ENCODE data around the gene PRR15L.
"Not testable (repeated sequence)": the region's sequence is repeated elsewhere in the genome, so short reads cannot be mapped to it uniquely, and the experiment has no call there.

The PRR15L gene

GRCh38 chr17:47988445-47988844, 30.8 kb upstream of the PRR15L start:
- DNase-seq (ENCODE audit: low spot score), result not testable (repeated sequence)

- no peak for DNase-seq (ENCODE audit: low spot score)
Measured at GRCh38 chr17:47987240-47987835, 29.7 kb upstream of the PRR15L start.

- no peak for DNase-seq (ENCODE audit: low spot score)
Measured at GRCh38 chr17:47986520-47986919, 28.8 kb upstream of the PRR15L start.

- DNase-seq (ENCODE audit: low spot score), result no peak
Measured at GRCh38 chr17:47983492-47984223, 26.0 kb upstream of the PRR15L start.

GRCh38 chr17:47982645-47983390, 25.1 kb upstream of the PRR15L start:
- peak; percentile 38 for DNase-seq (ENCODE audit: low spot score)

- no peak for DNase-seq (ENCODE audit: low spot score)
Measured at GRCh38 chr17:47982091-47982617, 24.5 kb upstream of the PRR15L start.

- DNase-seq (ENCODE audit: low spot score), result no peak
Measured at GRCh38 chr17:47981462-47981861, 23.8 kb upstream of the PRR15L start.

- DNase-seq (ENCODE audit: low spot score), result no peak
Measured at GRCh38 chr17:47980541-47980940, 22.9 kb upstream of the PRR15L start.

GRCh38 chr17:47978324-47978723, 20.6 kb upstream of the PRR15L start:
- DNase-seq (ENCODE audit: low spot score), result no peak

GRCh38 chr17:47975823-47976205, 18.1 kb upstream of the PRR15L start:
- no peak for DNase-seq (ENCODE audit: low spot score)

- DNase-seq (ENCODE audit: low spot score), result no peak
Measured at GRCh38 chr17:47975189-47975822, 17.6 kb upstream of the PRR15L start.

- DNase-seq (ENCODE audit: low spot score), result no peak
Measured at GRCh38 chr17:47973541-47973940, 15.9 kb upstream of the PRR15L start.

GRCh38 chr17:47970725-47971499, 13.2 kb upstream of the PRR15L start, which contains the start of gene CDK5RAP3:
CDK5RAP3 (plus strand) TSS chr17:47971113; CDS start chr17:47971147, 34 bp downstream.
- DNase-seq (ENCODE audit: low spot score), result peak; percentile 99

GRCh38 chr17:47969930-47970724, 12.4 kb upstream of the PRR15L start:
- no peak for DNase-seq (ENCODE audit: low spot score)

- DNase-seq (ENCODE audit: low spot score), result no peak
Measured at GRCh38 chr17:47968836-47969235, 11.2 kb upstream of the PRR15L start.

- no peak for DNase-seq (ENCODE audit: low spot score)
Measured at GRCh38 chr17:47967607-47968252, 10.0 kb upstream of the PRR15L start.

GRCh38 chr17:47966079-47966519, 8.4 kb upstream of the PRR15L start:
- DNase-seq (ENCODE audit: low spot score), result no peak

GRCh38 chr17:47964856-47965255, 7.2 kb upstream of the PRR15L start:
- no peak for DNase-seq (ENCODE audit: low spot score)

- DNase-seq (ENCODE audit: low spot score), result no peak
Measured at GRCh38 chr17:47962901-47963300, 5.2 kb upstream of the PRR15L start.

GRCh38 chr17:47961406-47961805, 3.7 kb upstream of the PRR15L start:
- no peak for DNase-seq (ENCODE audit: low spot score)
